SK-N-MC (cell line): ENCODE results near the gene LYSMD4.

Experiments
- EZH2 ChIP-seq: fragments of 200-600 bp; sonication (generic); IDR thresholded peaks from one replicate; pipeline ENCODE4 v1.6.1; 2017; ENCODE audit warnings: antibody characterized with exemption
- FOXP2 ChIP-seq: optimal IDR thresholded peaks from 2 replicates; pipeline ENCODE3; 2011; ENCODE audit warnings: mild to moderate bottlenecking, moderate library complexity; ENCODE audit not compliant: insufficient read depth; ENCODE audit errors: extremely low read length, control extremely low read depth
- POLR2AphosphoS5 ChIP-seq: IDR thresholded peaks from 2 replicates; pipeline ENCODE4 v1.6.1; 2012; ENCODE audit warnings: mild to moderate bottlenecking, low read depth, low read length, borderline replicate concordance

DNA sequence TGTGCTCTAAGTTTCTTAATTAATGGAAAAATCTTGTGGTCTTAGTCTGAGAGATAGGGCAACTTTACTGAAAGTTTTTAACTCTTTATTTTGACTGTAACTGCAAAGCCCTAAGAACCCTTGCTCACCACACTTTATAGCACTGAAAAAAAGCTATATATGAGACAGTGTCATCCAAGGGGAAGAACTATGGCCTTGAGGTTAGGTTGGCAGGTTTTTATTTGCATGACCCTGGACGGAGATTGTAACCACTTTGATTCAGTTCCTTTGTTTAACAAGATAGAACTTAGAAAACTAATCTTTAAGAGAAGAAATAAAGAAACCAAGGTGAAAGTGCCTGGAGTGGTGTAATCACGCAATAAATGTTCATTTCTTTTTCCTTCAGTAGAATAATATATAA lies 30.6 kb upstream of the LYSMD4 start:
- no peak for TF ChIP-seq POLR2AphosphoS5
- TF ChIP-seq EZH2, result no peak
- no peak for TF ChIP-seq FOXP2
